Measurements from ENCODE around the gene PCDHGC3. TPM values are rescaled to one million over a fixed set of nuclear protein-coding genes. Genes with fewer than 3 reads are reported as not detected.

The PCDHGC3 gene
- total RNA-seq: 17.0 and 20.5 TPM in 2 replicates

DNA sequence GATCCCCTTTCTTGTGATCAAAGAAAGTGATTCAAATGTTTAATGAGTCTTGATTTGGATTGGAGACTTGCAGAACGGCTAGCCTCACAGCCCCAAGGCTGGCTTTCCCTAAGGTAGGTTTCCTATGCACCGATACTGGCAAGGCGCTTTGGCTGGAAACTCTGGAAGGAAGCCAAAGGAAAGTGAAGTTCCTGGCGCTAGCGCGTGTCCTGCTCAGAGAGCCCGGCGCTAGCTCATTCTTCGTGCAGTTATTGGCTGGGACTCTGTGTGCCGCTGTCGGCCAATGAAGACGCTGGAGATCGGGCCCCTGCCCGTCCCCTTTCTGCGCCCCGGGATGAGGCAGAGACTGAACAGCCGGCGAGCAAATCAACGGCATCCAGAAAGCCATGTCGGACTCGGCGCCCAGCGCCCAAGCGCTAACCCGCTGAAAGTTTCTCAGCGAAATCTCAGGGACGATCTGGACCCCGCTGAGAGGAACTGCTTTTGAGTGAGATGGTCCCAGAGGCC, at the start of gene PCDHGC3:
Gene PCDHGC3 (plus strand): TSS at position 342 of the 507 bp plus-strand sequence. CDS start 151 bp downstream, at position 493.

DNA sequence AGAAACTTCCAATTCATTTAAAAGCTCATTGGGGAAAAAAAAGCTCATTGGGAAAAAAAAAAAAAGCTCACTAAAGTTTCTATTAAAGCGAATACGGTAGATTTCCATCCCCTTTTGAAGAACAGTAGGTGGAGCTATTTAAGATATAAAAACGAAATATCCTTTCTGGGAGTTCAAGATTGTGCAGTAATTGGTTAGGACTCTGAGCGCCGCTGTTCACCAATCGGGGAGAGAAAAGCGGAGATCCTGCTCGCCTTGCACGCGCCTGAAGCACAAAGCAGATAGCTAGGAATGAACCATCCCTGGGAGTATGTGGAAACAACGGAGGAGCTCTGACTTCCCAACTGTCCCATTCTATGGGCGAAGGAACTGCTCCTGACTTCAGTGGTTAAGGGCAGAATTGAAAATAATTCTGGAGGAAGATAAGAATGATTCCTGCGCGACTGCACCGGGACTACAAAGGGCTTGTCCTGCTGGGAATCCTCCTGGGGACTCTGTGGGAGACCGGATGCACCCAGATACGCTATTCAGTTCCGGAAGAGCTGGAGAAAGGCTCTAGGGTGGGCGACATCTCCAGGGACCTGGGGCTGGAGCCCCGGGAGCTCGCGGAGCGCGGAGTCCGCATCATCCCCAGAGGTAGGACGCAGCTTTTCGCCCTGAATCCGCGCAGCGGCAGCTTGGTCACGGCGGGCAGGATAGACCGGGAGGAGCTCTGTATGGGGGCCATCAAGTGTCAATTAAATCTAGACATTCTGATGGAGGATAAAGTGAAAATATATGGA, 45.2 kb upstream of the PCDHGC3 start, which contains the start of gene PCDHGA12:
Gene PCDHGA12 (plus strand): TSS at position 176 of the 782 bp plus-strand sequence. CDS start 253 bp downstream, at position 429.

DNA sequence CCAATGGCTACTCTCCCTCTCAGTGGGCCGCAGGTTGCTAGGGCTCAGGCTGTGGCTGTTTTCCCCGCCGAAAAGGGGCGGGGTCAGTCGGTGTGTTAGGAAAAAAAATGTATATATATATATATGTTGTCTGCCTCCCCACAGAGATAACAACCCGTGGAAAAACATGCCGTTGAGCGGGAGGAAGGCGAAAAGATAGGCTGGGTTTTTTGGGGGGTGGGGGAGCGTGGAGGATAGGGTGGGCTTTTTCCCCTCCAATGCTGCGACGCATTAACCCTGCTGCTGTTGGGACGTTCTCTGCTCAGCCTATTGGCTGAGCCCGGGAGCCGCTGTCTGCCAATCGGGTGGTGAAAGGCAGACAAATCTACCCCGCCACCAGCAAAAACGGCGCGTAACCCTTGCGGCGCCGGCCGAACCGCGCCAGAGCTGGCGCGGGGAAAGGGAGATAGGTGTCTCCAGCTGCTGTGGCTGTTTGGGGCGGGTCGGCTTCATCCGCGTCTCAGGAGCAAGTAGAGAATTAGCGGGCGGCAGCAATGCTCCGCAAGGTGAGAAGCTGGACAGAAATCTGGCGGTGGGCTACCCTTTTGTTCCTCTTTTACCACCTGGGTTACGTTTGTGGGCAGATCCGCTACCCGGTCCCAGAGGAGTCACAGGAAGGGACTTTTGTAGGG, 9.0 kb downstream of the PCDHGC3 start, which contains the start of gene PCDHGC4:
Gene PCDHGC4 (plus strand): TSS at position 390 of the 671 bp plus-strand sequence. CDS start 144 bp downstream, at position 534.

DNA sequence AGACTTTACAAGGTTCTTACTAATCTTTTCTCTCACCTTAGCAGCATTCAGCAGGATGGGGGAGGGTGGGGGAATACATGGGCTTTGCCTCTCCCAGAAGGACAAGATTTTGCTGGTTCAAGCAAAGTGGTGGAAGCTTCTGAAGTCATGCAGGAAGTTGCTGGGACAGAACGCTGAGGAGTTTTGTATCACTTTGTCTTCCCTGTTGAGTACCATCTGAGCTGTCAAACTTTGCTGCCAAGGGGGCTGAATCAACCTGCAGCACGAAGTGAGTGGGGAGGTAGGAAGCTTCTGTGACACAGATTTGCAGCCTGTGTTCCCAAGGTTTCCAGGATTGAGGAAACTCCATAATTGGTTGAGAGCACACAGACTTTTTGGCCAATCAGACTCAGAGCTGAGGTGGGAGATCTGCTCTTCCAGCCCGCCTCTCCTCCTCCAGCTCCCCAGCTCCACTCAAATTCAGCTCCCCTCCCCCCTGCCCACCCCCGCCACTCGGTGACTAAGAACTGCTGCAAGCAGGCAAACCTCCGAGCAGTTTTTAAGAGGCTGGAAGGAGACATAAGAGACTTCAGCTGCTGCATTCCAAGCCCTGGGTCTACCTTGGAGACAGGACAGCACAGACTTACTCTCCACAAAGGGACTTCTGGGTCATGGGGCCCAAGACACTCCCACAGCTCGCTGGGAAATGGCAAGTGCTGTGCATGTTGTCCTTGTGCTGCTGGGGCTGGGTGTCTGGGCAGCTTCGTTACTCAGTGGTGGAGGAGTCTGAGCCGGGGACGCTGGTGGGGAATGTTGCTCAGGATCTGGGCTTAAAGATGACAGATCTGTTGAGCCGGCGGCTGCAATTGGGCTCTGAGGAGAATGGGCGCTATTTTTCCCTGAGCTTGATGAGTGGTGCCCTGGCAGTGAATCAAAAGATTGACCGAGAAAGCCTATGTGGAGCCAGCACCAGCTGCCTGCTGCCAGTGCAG, 13.1 kb downstream of the PCDHGC3 start, which contains the start of gene PCDHGC5:
Gene PCDHGC5 (plus strand): TSS at position 491 of the 971 bp plus-strand sequence. CDS start 160 bp downstream, at position 651.

Other genes starting within 250 kb of the PCDHGC3 start
- gene PCDHB15, start 230.6 kb upstream of the PCDHGC3 start, total RNA-seq: 0.98 and 1.1 TPM in 2 replicates
- 0.48 TPM in 1 of 2 replicates, not detected in the other for gene SLC25A2, start 171.9 kb upstream of the PCDHGC3 start, total RNA-seq
- gene TAF7, start 155.2 kb upstream of the PCDHGC3 start, total RNA-seq: 46.4 and 51.5 TPM in 2 replicates
- gene PCDHGA1, start 145.5 kb upstream of the PCDHGC3 start, total RNA-seq: 0.65 and 0.67 TPM in 2 replicates
- 1.6 and 2.9 TPM in 2 replicates for gene PCDHGA2, start 137.2 kb upstream of the PCDHGC3 start, total RNA-seq
- 0.86 and 1.3 TPM in 2 replicates for gene PCDHGA3, start 132.1 kb upstream of the PCDHGC3 start, total RNA-seq
- 0.96 and 2.3 TPM in 2 replicates for gene PCDHGB1, start 125.9 kb upstream of the PCDHGC3 start, total RNA-seq
- gene PCDHGA4, start 120.9 kb upstream of the PCDHGC3 start, total RNA-seq: 6.3 and 9.1 TPM in 2 replicates
- 3.2 and 4.6 TPM in 2 replicates for gene PCDHGB2, start 116.0 kb upstream of the PCDHGC3 start, total RNA-seq
- gene PCDHGA5, start 111.8 kb upstream of the PCDHGC3 start, total RNA-seq: 1.5 and 1.6 TPM in 2 replicates
- gene PCDHGB3, start 105.7 kb upstream of the PCDHGC3 start, total RNA-seq: 6.5 and 8.8 TPM in 2 replicates
- 6.0 and 7.2 TPM in 2 replicates for gene PCDHGA6, start 102.1 kb upstream of the PCDHGC3 start, total RNA-seq
- gene PCDHGA7, start 93.2 kb upstream of the PCDHGC3 start, total RNA-seq: 3.0 and 4.6 TPM in 2 replicates
- 15.0 and 15.2 TPM in 2 replicates for gene PCDHGB4, start 88.3 kb upstream of the PCDHGC3 start, total RNA-seq
- 2.0 and 2.9 TPM in 2 replicates for gene PCDHGA8, start 83.3 kb upstream of the PCDHGC3 start, total RNA-seq
- 22.4 and 26.1 TPM in 2 replicates for gene PCDHGB5, start 78.0 kb upstream of the PCDHGC3 start, total RNA-seq
- 5.6 and 6.1 TPM in 2 replicates for gene PCDHGA9, start 73.2 kb upstream of the PCDHGC3 start, total RNA-seq
- gene PCDHGB6, start 67.9 kb upstream of the PCDHGC3 start, total RNA-seq: 4.3 and 6.2 TPM in 2 replicates
- gene PCDHGA10, start 63.0 kb upstream of the PCDHGC3 start, total RNA-seq: 8.8 and 9.6 TPM in 2 replicates
- 10.9 and 15.7 TPM in 2 replicates for gene PCDHGB7, start 58.3 kb upstream of the PCDHGC3 start, total RNA-seq
- gene PCDHGA11, start 54.9 kb upstream of the PCDHGC3 start, total RNA-seq: 11.4 and 12.4 TPM in 2 replicates
- gene PCDHGA12, start 45.5 kb upstream of the PCDHGC3 start, total RNA-seq: 6.9 and 12.0 TPM in 2 replicates
- 2.2 and 2.3 TPM in 2 replicates for gene PCDHGC4, start 9.1 kb downstream of the PCDHGC3 start, total RNA-seq
- gene PCDHGC5, start 13.1 kb downstream of the PCDHGC3 start, total RNA-seq: 1.3 and 1.4 TPM in 2 replicates
- gene DIAPH1, start 143.0 kb downstream of the PCDHGC3 start, total RNA-seq: 35.6 and 40.9 TPM in 2 replicates
- gene HDAC3, start 160.9 kb downstream of the PCDHGC3 start, total RNA-seq: 48.6 and 56.2 TPM in 2 replicates
- 4.6 and 7.6 TPM in 2 replicates for gene RELL2, start 161.0 kb downstream of the PCDHGC3 start, total RNA-seq
- gene FCHSD1, start 175.5 kb downstream of the PCDHGC3 start, total RNA-seq: 29.4 and 32.6 TPM in 2 replicates
- 45.8 and 84.3 TPM in 2 replicates for gene ARAP3, start 206.3 kb downstream of the PCDHGC3 start, total RNA-seq

All from vein endothelial cell (primary cell).